HG03108 (cell line): Measurements from ENCODE around the gene MAST4.

Experiments used
- ATAC-seq: cut with Tn5 transposase; IDR thresholded peaks from one replicate; pipeline ENCODE4 v1.9.1; 2021; ENCODE audit warnings: moderate library complexity; ENCODE audit not compliant: unreplicated experiment

MAST4 gene

GRCh38 chr5:66830636-66831035 is 234.4 kb downstream of the MAST4 start:
- no peak for ATAC-seq

- no peak for ATAC-seq
These were observed 243.5 kb downstream of the MAST4 start for GRCh38 chr5:66839636-66840185.

- ATAC-seq: peak; percentile 99
These were observed 244.4 kb downstream of the MAST4 start for GRCh38 chr5:66840511-66841013.

GRCh38 chr5:66841264-66841663 is 245.1 kb downstream of the MAST4 start:
- ATAC-seq: no peak

GRCh38 chr5:66842540-66842939 is 246.3 kb downstream of the MAST4 start:
- ATAC-seq: no peak

GRCh38 chr5:66843065-66843464 is 246.9 kb downstream of the MAST4 start:
- no peak for ATAC-seq

GRCh38 chr5:66848749-66849641 is 252.8 kb downstream of the MAST4 start:
- ATAC-seq: no peak

GRCh38 chr5:66849803-66850202 is 253.6 kb downstream of the MAST4 start:
- no peak for ATAC-seq

DNA sequence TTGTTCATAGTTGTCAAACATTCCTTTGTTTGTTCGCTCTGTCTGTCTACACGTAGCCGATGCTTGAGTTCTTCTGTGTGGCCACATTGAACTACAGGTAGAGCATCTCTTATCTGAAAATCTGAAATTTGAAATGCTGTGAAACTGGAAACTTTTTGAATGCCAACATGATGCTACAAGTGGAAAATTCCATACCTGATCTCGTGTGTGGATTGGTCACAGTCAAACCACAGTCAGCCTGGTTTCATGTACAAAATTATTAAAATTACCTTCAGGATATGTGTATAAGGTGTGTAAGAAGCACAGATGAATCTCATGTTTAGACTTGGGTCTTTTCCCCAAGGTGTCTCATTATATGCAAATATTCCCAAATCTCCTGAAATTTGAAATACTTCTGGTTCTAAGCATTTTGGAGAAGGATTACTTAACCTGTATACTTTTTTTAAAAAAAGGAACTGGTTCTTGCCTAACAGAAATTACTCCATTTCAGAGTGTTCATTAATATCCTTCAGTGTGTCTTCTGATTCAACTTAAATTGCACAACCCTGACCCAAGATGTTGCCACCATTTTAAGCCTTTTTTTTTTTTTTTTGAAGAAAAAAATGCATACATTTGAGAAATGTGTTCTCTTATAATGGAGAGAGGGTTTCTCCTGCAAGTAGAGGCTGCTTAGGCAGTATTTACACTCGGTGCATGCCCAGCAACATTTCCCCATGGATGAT is 254.3 kb downstream of the MAST4 start:
- ATAC-seq: no peak

DNA sequence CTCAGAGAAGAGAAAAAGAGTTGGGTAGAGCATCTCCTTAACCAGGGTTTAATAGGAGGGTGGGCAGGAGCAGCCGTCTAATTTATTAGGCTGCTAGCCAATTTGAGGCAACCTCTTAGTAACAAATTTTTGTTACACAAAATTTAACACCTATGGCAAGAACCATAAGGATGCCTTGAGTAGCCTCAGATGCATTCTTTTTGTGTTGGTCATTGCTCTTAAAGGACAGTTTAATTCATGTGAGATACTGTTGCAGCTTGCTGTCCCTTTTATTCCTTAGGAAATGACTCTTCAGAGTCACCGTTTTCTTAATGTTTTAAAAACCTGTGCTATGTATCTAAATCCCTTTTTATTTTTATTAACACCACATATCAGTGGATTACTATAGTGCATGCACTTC is 255.1 kb downstream of the MAST4 start:
- no peak for ATAC-seq

DNA sequence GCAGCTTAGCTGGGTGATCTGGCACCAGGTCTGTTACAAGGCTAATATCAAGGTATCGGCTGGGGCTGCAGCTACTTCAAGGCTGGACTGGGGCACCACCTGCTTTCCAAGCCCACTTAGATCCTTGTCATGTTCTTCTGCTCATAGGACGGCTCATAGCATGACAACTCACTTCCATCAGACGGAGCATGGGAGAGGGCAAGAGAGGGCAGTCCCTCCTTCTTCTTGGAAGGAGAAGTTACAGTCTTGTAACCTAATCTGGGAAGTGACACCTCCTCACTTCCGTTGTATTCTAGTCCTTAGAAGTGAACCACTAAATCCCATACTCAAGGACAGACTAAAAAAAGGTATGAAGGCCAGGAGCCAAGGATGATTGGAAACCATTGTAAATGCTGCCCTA is 258.2 kb downstream of the MAST4 start:
- ATAC-seq: no peak

DNA sequence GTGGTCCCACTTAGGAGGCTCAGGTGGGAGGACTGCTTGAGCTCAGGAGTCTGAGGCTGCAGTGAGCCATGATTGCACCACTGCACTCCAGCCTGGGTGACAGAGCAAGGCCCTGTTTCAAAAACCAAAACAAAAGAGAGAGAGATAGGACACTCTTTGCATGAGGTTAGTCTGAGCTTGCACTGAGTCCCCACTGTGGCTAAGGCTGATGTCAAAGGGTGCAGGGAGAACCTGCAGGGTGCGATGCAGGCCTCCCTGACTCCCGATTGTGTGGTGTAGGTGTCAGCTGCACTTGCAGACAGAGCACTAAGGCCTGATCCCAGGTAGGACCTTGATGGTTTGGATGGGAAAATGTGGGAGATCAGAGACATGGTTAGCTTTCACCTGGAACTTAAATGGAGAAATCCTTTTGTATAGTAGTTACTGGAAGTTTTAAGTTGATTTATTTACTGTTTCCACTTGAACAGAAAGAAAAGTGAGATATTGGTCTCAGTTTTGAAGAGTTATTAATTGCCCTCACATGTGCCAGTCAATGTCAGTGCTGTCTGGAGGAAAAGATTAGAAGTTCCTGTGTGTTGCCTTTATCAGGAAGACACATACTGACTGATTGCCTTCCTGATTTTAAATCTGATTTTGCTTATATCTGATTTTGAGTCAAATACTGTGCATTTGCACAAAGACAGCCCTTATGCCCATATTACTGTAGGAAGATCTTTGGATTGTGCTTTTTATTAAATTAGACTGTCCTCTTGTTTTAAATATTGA is 260.0 kb downstream of the MAST4 start:
- no peak for ATAC-seq

GRCh38 chr5:66859526-66859925 is 263.3 kb downstream of the MAST4 start:
- ATAC-seq: no peak

DNA sequence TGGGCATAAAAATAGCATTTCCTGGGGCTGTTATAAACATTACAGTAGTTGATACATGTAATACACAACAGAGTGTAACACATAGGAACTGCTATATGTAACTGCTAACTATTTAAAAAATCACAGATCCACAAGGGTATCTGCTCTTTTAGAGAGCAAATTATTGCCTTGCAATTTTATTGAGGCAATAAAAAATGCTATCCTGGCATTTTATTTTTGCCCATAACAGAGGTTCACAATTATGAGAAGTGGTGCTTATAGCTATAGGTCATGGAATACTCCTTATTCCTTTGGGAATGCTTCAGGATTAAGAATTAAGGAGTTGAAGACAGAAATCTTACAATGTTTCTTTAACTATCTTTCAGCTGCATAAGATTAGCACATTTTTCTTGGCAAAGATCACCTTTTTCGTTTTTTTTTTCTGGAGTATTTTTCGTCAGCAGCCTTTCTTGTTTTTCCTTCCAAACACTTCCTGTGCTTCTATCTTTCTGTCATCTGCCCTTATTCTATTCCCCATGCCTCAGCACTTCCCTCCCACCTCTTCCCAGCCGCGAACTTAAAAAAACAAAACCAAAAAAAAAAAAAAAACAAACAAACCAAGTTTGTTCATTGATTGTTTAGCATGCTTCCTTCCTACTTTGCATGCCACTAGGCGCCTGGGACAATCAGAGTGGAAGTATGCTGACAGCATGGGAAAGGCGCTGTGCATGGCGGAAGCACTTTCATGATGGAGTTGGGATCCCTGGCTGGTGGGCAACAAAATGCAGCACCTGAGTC is 264.2 kb downstream of the MAST4 start:
- no peak for ATAC-seq

DNA sequence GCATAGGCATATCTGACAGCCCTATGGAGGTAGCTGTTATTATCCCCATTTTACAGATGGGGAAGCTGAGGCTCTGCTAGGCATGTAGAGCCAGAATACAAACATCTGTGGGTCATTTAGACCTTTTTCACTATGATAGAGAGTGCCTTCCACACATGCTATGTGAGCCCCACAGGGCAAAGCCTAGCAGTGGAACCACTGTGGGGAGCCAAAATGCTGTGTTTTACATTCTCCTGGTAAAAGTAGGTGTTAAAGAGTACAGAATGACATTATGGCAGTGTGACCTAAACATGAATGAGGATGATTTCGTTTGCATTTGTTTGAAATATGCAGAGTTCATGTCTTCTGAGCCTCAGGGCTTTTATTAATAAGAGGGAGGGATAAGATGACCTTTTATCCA is 265.2 kb downstream of the MAST4 start:
- ATAC-seq: no peak

GRCh38 chr5:66862020-66862419 is 265.8 kb downstream of the MAST4 start:
- no peak for ATAC-seq

- ATAC-seq: no peak
These were observed 267.3 kb downstream of the MAST4 start for GRCh38 chr5:66863243-66864170.

- ATAC-seq: no peak
These were observed 268.2 kb downstream of the MAST4 start for GRCh38 chr5:66864240-66864884.
